Spleen (tissue), 11 donors: Measurements from ENCODE around the gene CCM2L. TPM values are rescaled to one million over a fixed set of nuclear protein-coding genes. Genes with fewer than 3 reads are reported as not detected.
A peak's percentile ranks its signal among the peaks of the same experiment; 100 is the strongest.

Source experiments
- DNase-seq: peaks from one replicate; pipeline ENCODE4 v3.0.0-alpha.2; 2020
- H3K27ac ChIP-seq, 8 donors: fragments of 200-600 bp; sonication (generic) in 7 of 8; 1 replicate in 4 of 8; 2 replicates in 4 of 8; pipeline versions ENCODE4 v1.5.0 to v1.8.0; 2016 to 2021; ENCODE audit warnings: inconsistent platforms in 4 of 8, mild to moderate bottlenecking in 4 of 8, moderate library complexity in 1 of 8
- H3K27me3 ChIP-seq, 7 donors: fragments of 200-600 bp; sonication (generic) in 6 of 7; replicated peaks in 1 of 7; 1 replicate in 4 of 7; 2 replicates in 3 of 7; pipeline versions ENCODE4 v1.5.0 to v1.8.0; 2016 to 2021; ENCODE audit warnings: inconsistent platforms in 3 of 7, mild to moderate bottlenecking in 1 of 7
- H3K36me3 ChIP-seq, 6 donors: fragments of 200-600 bp; sonication (generic) in 5 of 6; 1 replicate in 4 of 6; 2 replicates in 2 of 6; pipeline versions ENCODE4 v1.5.0 to v1.8.0; 2016 to 2021; ENCODE audit warnings: inconsistent platforms in 2 of 6
- H3K4me1 ChIP-seq, 6 donors: fragments of 200-600 bp; sonication (generic) in 5 of 6; 1 replicate in 3 of 6; 2 replicates in 3 of 6; pipeline versions ENCODE4 v1.5.0 to v1.8.0; 2016 to 2021; ENCODE audit warnings: inconsistent platforms in 3 of 6
- H3K4me3 ChIP-seq, 8 donors: fragments of 200-600 bp; sonication (generic) in 7 of 8; 1 replicate in 4 of 8; 2 replicates in 4 of 8; pipeline versions ENCODE4 v1.5.0 to v1.8.0; 2016 to 2021; ENCODE audit warnings: inconsistent platforms in 4 of 8, mild to moderate bottlenecking in 4 of 8, moderate library complexity in 2 of 8
- H3K9me3 ChIP-seq, 8 donors: fragments of 200-600 bp; sonication (generic) in 7 of 8; 1 replicate in 4 of 8; 2 replicates in 4 of 8; pipeline versions ENCODE4 v1.5.0 to v1.8.0; 2016 to 2021; ENCODE audit warnings: inconsistent platforms in 4 of 8
- POLR2A ChIP-seq, 3 donors: fragments of 450-650 bp; IDR thresholded peaks; one replicate each; pipeline ENCODE4 v1.5.1; 2017; ENCODE audit warnings: antibody characterized with exemption in 3 of 3, mild to moderate bottlenecking in 1 of 3
- POLR2AphosphoS5 ChIP-seq, 3 donors: sonication (generic); formaldehyde crosslinking; IDR thresholded peaks; one replicate each; pipeline ENCODE4 v1.5.1; 2017; ENCODE audit warnings: antibody characterized with exemption in 3 of 3
- WGBS, 5 donors: extraction: QIAGEN DNeasy Blood & Tissue Kit in 3 of 5; methylation state at CpG; one replicate each; pipeline versions ENCODE4 v1.1.5 to v1.1.7; 2013 to 2018; 5-methylcytosine and 5-hydroxymethylcytosine counted together
- intact Hi-C: fragments of 100-400 bp; cut with DNase I; formaldehyde crosslinking; loops from one replicate; pipeline ENCODE4 v1.15.0; 2023; ENCODE audit warnings: low total_unique reads
- polyA plus RNA-seq, 3 donors: library from polyadenylated mRNA; stranded (reverse); fragments of 200-250 nt; gene quantifications; one replicate each; pipeline ENCODE4 v1.2.1, GENCODE V29; 2013
- total RNA-seq, 7 donors: library from RNA; depleted of rRNA in 3 of 7; stranded (reverse); fragments of >200 nt in 3 of 7; fragmentation: NEBNext Ultra II Directional in 4 of 7; extraction: Animal tissue kit (Norgen Biotek cat#: 25700) in 4 of 7; gene quantifications; one replicate each; pipeline versions ENCODE4 v1.1.0 to v1.2.1, GENCODE V29; 2016 to 2021
- TF ChIP-seq, protein P1 (sequence below), 11 experiments: fragments of 200-600 bp in 7 of 11; fragments of 450-650 bp in 4 of 11; sonication (generic) in 4 of 11; IDR thresholded peaks in 8 of 11; conservative IDR thresholded peaks in 3 of 11; 1 replicate in 7 of 11; 2 replicates in 4 of 11; pipeline versions ENCODE4 v1.4.0 to v1.8.0; 2016 to 2021; ENCODE audit warnings: antibody characterized with exemption in 11 of 11, inconsistent platforms in 4 of 11, mild to moderate bottlenecking in 1 of 11
- donor health status: healthy with polysubstance abuse.
- donor health status: DM: no; HTN: no; CAD: no; lungs with moderate emphysema.
- donor health status: DM: no; HTN: no; CAD: no.
- donor health status: Bipolar disorder and iron deficiency.
- donor health status: healthy.
- donor health status: DM: no; HTN: no; CAD: no.
- donor health status: DM: yes; HTN: yes; CAD: no.

CCM2L gene
- total and polyA plus RNA-seq, 10 donors = 27.6 to 186 (median 135) TPM

DNA sequence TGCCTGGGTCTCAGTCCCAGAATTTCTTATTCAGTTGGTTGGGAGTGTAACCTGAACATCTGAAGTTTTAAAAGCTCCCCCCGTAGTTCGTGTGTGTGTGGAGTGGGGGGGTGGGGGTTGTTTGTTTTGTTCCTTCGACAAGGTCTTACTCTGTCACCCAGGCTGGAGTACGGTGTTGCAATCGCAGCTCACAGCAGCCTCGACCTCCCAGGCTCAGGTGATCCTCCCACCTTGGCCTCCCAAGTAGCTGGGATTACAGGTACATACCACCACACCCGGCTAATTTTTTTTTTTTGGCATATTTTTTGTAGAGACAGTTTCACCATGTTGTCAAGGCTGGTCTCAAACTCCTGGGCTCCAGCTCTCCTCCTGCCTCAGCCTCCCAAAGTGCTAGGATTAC lies 3.1 kb downstream of the CCM2L start:
- peak overlapping the region in 7 of 8 donors; percentile 6 to 88 (median 82) for H3K27ac ChIP-seq
- peak; percentile 59 for DNase-seq

DNA sequence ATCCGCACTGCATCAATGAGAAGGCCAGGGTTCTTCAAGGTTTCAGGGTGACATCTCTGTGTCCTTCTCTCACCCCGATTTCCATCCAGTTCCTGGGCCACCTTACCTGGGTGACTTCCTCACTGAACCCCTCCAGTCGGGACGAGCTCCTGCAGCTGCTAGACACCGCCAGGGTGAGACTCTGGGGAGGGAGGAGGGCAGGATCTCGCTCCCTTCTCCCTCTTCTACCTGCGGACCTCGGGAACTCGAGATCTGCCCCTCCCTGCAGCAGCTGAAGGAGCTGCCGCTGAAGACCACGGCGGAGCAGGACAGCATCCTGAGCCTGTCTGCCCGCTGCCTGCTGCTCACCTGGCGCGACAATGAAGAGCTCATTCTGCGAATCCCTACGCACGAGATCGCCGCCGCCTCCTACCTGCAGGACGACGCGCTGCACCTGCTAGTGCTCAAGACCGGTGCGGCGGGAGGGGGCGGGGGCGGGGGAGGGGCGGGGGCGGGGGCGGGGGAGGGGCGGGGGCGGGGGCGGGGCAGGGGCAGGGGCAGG lies 7.5 kb downstream of the CCM2L start:
- peaks cover 5 to 78% (median 24%) of the 10 kb centered on the region in 6 donors for H3K4me1 ChIP-seq
- H3K36me3 ChIP-seq = peaks cover 0 to 5% (median 0%) of the 10 kb centered on the region in 6 donors
- no peaks in the 10 kb centered on the region for H3K9me3 ChIP-seq
- 10 to 29% (median 15%) methylated on average over 9 to 34 of the region's 35 CpGs for WGBS, 5 donors
- H3K27ac ChIP-seq = peak overlapping the region in 3 of 8 donors; percentile 36 to 88 (median 82)
- peak overlapping the region in 5 of 8 donors; percentile 24 to 81 (median 74) for H3K4me3 ChIP-seq
- intact Hi-C loops = no loop called here
- H3K27me3 ChIP-seq = peaks cover 0 to 80% (median 30%) of the 10 kb centered on the region in 7 donors
- peak in 1 of 3 donors; percentile 57 for TF ChIP-seq POLR2AphosphoS5 (IDR thresholded peaks at IDR 0.05)
- no peak for TF ChIP-seq POLR2A (IDR thresholded peaks at IDR 0.05)
- TF ChIP-seq, protein P1, sequence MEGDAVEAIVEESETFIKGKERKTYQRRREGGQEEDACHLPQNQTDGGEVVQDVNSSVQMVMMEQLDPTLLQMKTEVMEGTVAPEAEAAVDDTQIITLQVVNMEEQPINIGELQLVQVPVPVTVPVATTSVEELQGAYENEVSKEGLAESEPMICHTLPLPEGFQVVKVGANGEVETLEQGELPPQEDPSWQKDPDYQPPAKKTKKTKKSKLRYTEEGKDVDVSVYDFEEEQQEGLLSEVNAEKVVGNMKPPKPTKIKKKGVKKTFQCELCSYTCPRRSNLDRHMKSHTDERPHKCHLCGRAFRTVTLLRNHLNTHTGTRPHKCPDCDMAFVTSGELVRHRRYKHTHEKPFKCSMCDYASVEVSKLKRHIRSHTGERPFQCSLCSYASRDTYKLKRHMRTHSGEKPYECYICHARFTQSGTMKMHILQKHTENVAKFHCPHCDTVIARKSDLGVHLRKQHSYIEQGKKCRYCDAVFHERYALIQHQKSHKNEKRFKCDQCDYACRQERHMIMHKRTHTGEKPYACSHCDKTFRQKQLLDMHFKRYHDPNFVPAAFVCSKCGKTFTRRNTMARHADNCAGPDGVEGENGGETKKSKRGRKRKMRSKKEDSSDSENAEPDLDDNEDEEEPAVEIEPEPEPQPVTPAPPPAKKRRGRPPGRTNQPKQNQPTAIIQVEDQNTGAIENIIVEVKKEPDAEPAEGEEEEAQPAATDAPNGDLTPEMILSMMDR (IDR thresholded peaks at IDR 0.05 in 8 of 11, conservative IDR thresholded peaks at IDR 0.05 in 3 of 11) = peak in 7 of 11 experiments; percentile 12 to 49 (median 25)
- DNase-seq = peak; percentile 79

More for the DNA sequence above, 3.1 kb downstream of the CCM2L start:
- Histone ChIP-seq H3K9me3 (no peaks in the 10 kb centered on the region), H3K36me3 (no peaks in the 10 kb centered on the region), H3K4me1 (peaks cover 0 to 62% (median 14%) of the 10 kb centered on the region in 6 donors), H3K27me3 (peaks cover 0 to 56% (median 3%) of the 10 kb centered on the region in 7 donors), H3K4me3 (peak overlapping the region in 7 of 8 donors; percentile 38 to 81 (median 47))
- TF ChIP-seq POLR2AphosphoS5 (IDR thresholded peaks at IDR 0.05) = no peak
- TF ChIP-seq, protein P1 (IDR thresholded peaks at IDR 0.05 in 8 of 11, conservative IDR thresholded peaks at IDR 0.05 in 3 of 11) = no peak
- intact Hi-C loops = no loop called here
- WGBS, 5 donors = 61 to 87% (median 68%) methylated on average over 7 of the region's 7 CpGs

DNA sequence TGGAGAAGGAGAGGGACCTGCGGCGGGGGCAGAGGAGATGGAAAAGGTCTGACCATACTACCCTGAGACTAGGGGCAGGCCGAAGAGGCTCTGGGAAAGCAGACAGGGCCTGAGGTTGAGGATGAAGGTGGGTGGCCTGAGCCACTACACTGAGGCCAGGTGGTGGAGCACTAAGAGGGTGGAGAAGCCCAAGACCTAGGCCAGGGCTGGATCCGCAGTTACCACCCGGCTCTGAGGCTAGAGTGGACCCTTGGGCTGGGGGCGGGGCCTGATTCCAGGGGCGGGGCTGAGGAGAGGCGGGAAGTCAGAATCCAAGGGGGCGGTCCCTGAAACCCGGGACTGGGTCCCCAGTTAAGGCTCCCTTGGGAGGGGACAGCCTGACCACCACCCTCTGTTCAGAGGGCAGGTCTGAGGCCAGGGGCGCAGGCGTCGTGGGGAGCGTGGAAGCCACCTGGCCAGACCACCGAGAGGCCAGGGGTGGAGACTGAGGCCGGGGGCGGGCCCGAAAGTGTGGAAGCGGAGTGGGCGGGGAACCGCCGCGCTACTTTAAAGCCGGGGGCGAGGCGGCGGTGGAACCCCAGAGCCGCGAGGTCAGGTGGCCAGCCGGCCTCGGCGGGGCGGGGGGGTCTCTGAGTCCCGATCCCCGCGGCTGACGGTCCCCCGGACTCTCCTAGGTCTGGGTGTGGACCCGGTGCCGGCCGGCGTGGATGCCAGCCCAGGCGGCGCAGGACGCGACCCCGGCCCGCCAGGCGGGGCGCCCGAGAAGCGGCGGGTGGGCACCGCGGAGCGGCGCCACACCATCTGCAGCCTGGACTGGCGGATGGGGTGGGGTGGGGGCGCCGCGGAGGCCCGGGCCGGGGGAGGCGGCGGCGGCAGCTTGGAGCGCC lies 8.3 kb downstream of the CCM2L start:
- Histone ChIP-seq H3K4me3 (peak overlapping the region; percentile 60 to 81 (median 67)), H3K27me3 (peaks cover 0 to 87% (median 30%) of the 10 kb centered on the region in 7 donors), H3K4me1 (peaks cover 5 to 77% (median 24%) of the 10 kb centered on the region in 6 donors), H3K9me3 (no peaks in the 10 kb centered on the region), H3K36me3 (peaks cover 0 to 10% (median 0%) of the 10 kb centered on the region in 6 donors), H3K27ac (peak overlapping the region in 5 of 8 donors; percentile 48 to 69 (median 55))
- TF ChIP-seq POLR2AphosphoS5 (IDR thresholded peaks at IDR 0.05) = peak; percentile 41 to 73 (median 69)
- TF ChIP-seq, protein P1 (IDR thresholded peaks at IDR 0.05 in 8 of 11, conservative IDR thresholded peaks at IDR 0.05 in 3 of 11) = no peak
- intact Hi-C loops = no loop called here
- peak; percentile 86 for DNase-seq
- 0 to 2% (median 1%) methylated on average over 12 to 67 of the region's 67 CpGs for WGBS, 5 donors
